H1 (cell line): ENCODE measurements around the gene STX5. TPM values are rescaled to one million over a fixed set of nuclear protein-coding genes. Genes with fewer than 3 reads are reported as not detected.
"Not testable (repeated sequence)": the region's sequence is repeated elsewhere in the genome, so short reads cannot be mapped to it uniquely, and the experiment has no call there.

ENCODE experiments used
- CTCF ChIA-PET: fragments of 300-600 bp; sonication (Branson Sonifier 250); formaldehyde crosslinking; loops from one replicate; lab custom pipeline; 2021; ENCODE audit not compliant: partially characterized antibody; lab: Charles Lee
- POLR2A ChIA-PET: fragments of 300-600 bp; sonication (Branson Sonifier 250); formaldehyde crosslinking; loops from one replicate; lab custom pipeline; 2021; ENCODE audit warnings: inconsistent platforms; ENCODE audit not compliant: partially characterized antibody; lab: Charles Lee
- DNase-seq, 2 experiments: peaks; one replicate each; pipeline versions ENCODE4 v3.0.0 to v3.0.0-alpha.2; 2010 to 2022; ENCODE audit warnings: low spot score in 2 of 2, low read depth in 1 of 2, mixed read lengths in 1 of 2
- FAIRE-seq: peaks from 2 replicates; lab custom pipeline; 2011; peaks lifted over from hg19 to GRCh38; lab: Jason Lieb, UNC
- H2AFZ ChIP-seq: 2 replicates; pipeline ENCODE4 v1.8.1; 2012; ENCODE audit warnings: low read length, inconsistent platforms
- H2AK5ac ChIP-seq: 2 replicates; pipeline ENCODE4 v1.6.1; 2013; ENCODE audit warnings: low read depth, low read length
- H2BK120ac ChIP-seq: replicated peaks from 2 replicates; pipeline ENCODE3; 2013; ENCODE audit warnings: low read depth, low read length, inconsistent platforms
- H2BK12ac ChIP-seq: 2 replicates; pipeline ENCODE4 v1.6.1; 2013; ENCODE audit warnings: low read depth, low read length
- H2BK15ac ChIP-seq: 2 replicates; pipeline ENCODE4 v1.6.1; 2013; ENCODE audit warnings: low read length
- H2BK20ac ChIP-seq: 2 replicates; pipeline ENCODE4 v1.6.1; 2013; ENCODE audit warnings: low read length
- H2BK5ac ChIP-seq: 2 replicates; pipeline ENCODE4 v1.6.1; 2013; ENCODE audit warnings: low read depth, low read length
- H3K14ac ChIP-seq: 2 replicates; pipeline ENCODE4 v1.6.1; 2013; ENCODE audit warnings: inconsistent platforms; ENCODE audit not compliant: insufficient read length
- H3K18ac ChIP-seq: 2 replicates; pipeline ENCODE4 v1.6.1; 2013; ENCODE audit warnings: low read length; ENCODE audit errors: extremely low read depth
- H3K23ac ChIP-seq: 2 replicates; pipeline ENCODE4 v1.6.1; 2013; ENCODE audit warnings: inconsistent platforms; ENCODE audit not compliant: insufficient read length
- H3K23me2 ChIP-seq: 2 replicates; pipeline ENCODE4 v1.6.1; 2013; ENCODE audit warnings: low read depth, low read length
- H3K27ac ChIP-seq: 2 replicates; pipeline ENCODE4 v1.6.1; 2011; ENCODE audit warnings: low read depth, low read length, inconsistent platforms
- H3K27me3 ChIP-seq, 4 experiments: replicated peaks in 1 of 4; 1 replicate in 1 of 4; 2 replicates in 3 of 4; pipeline versions ENCODE4 v1.6.1 to v1.8.1; 2011 to 2013; ENCODE audit warnings: low read length in 3 of 4, mild to moderate bottlenecking in 3 of 4, inconsistent platforms in 2 of 4, mixed read lengths in 2 of 4, moderate library complexity in 1 of 4; ENCODE audit not compliant: control insufficient read depth in 3 of 4, insufficient read depth in 3 of 4; ENCODE audit errors: extremely low read depth in 1 of 4
- H3K36me3 ChIP-seq, 4 experiments: 2 replicates each; pipeline versions ENCODE4 v1.6.1 to v1.8.1; 2011 to 2013; ENCODE audit warnings: mild to moderate bottlenecking in 4 of 4, low read length in 3 of 4, moderate library complexity in 2 of 4, control low read depth in 1 of 4, inconsistent platforms in 1 of 4; ENCODE audit not compliant: insufficient read depth in 4 of 4, control insufficient read depth in 2 of 4
- H3K4ac ChIP-seq: replicated peaks from 2 replicates; pipeline ENCODE3; 2013; ENCODE audit warnings: low read length, low read depth, mixed read lengths, inconsistent platforms; ENCODE audit not compliant: insufficient read length
- H3K4me1 ChIP-seq, 4 experiments: replicated peaks in 1 of 4; 1 replicate in 1 of 4; 2 replicates in 3 of 4; pipeline versions ENCODE4 v1.6.1 to v1.8.1; 2011 to 2013; ENCODE audit warnings: low read length in 3 of 4, inconsistent platforms in 2 of 4, mixed read lengths in 1 of 4; ENCODE audit not compliant: insufficient read depth in 4 of 4, control insufficient read depth in 3 of 4
- H3K4me2 ChIP-seq, 2 experiments: 2 replicates each; pipeline versions ENCODE4 v1.6.1 to v1.8.1; 2011 to 2013; ENCODE audit warnings: low read depth in 2 of 2, low read length in 2 of 2, control low read depth in 1 of 2, inconsistent platforms in 1 of 2, mild to moderate bottlenecking in 1 of 2; ENCODE audit not compliant: insufficient read depth in 1 of 2
- H3K4me3 ChIP-seq, 4 experiments: fragments of 200-600, 300-600 bp in 1 of 4; sonication (generic), shearing (Covaris generic), sonication (Bioruptor Twin) in 1 of 4; 2 replicates each; pipeline versions ENCODE4 v1.5.1 to v1.8.1; 2011 to 2016; ENCODE audit warnings: low read length in 4 of 4, low read depth in 3 of 4, control low read depth in 2 of 4, inconsistent platforms in 2 of 4, mild to moderate bottlenecking in 2 of 4, mixed read lengths in 1 of 4, moderate library complexity in 1 of 4; ENCODE audit not compliant: insufficient read depth in 2 of 4; ENCODE audit errors: extremely low read depth in 1 of 4
- H3K56ac ChIP-seq: replicated peaks from 2 replicates; pipeline ENCODE3; 2013; ENCODE audit warnings: low read depth, mild to moderate bottlenecking, mixed read lengths, low read length, inconsistent platforms; ENCODE audit not compliant: insufficient read length
- H3K79me1 ChIP-seq: 2 replicates; pipeline ENCODE4 v1.6.1; 2013; ENCODE audit warnings: low read depth, low read length, control low read depth
- H3K79me2 ChIP-seq, 2 experiments: 2 replicates each; pipeline versions ENCODE4 v1.6.1 to v1.8.1; 2012 to 2013; ENCODE audit warnings: low read length in 2 of 2, mild to moderate bottlenecking in 2 of 2, inconsistent platforms in 1 of 2; ENCODE audit not compliant: insufficient read depth in 2 of 2, control insufficient read depth in 1 of 2
- H3K9ac ChIP-seq, 4 experiments: replicated peaks in 1 of 4; 1 replicate in 1 of 4; 2 replicates in 3 of 4; pipeline versions ENCODE4 v1.6.1 to v1.8.1; 2011 to 2013; ENCODE audit warnings: low read depth in 3 of 4, low read length in 3 of 4, control low read depth in 2 of 4, mild to moderate bottlenecking in 2 of 4, moderate library complexity in 2 of 4, inconsistent platforms in 1 of 4; ENCODE audit errors: extremely low read depth in 1 of 4
- H3K9me3 ChIP-seq, 2 experiments: 2 replicates each; pipeline versions ENCODE4 v1.6.1 to v1.8.1; 2012 to 2013; ENCODE audit warnings: mild to moderate bottlenecking in 2 of 2, moderate library complexity in 2 of 2, control low read depth in 1 of 2, inconsistent platforms in 1 of 2, low read depth in 1 of 2, low read length in 1 of 2, mixed read lengths in 1 of 2; ENCODE audit not compliant: insufficient read depth in 2 of 2
- H4K20me1 ChIP-seq, 2 experiments: replicated peaks in 1 of 2; 2 replicates each; pipeline versions ENCODE3 to v1.8.1; 2011 to 2013; ENCODE audit warnings: inconsistent platforms in 2 of 2, low read length in 2 of 2, mild to moderate bottlenecking in 1 of 2; ENCODE audit not compliant: insufficient read depth in 2 of 2, control insufficient read depth in 1 of 2
- H4K5ac ChIP-seq: 2 replicates; pipeline ENCODE4 v1.6.1; 2013; ENCODE audit warnings: low read length, low read depth, mixed read lengths, inconsistent platforms; ENCODE audit not compliant: insufficient read length
- H4K8ac ChIP-seq: 2 replicates; pipeline ENCODE4 v1.8.0; 2013; ENCODE audit warnings: mild to moderate bottlenecking, moderate library complexity, low read length, inconsistent platforms; ENCODE audit not compliant: insufficient read depth; ENCODE audit errors: extremely low read depth
- H4K91ac ChIP-seq: replicated peaks from 2 replicates; pipeline ENCODE3; 2013; ENCODE audit warnings: low read length, mixed read lengths, inconsistent platforms; ENCODE audit not compliant: insufficient read length
- CEBPB ChIP-seq: IDR thresholded peaks from 2 replicates; pipeline ENCODE4 v1.6.1; 2012; ENCODE audit warnings: low read depth, low read length
- JUN ChIP-seq: IDR thresholded peaks from 2 replicates; pipeline ENCODE4 v1.6.1; 2011; ENCODE audit warnings: low read depth, mild to moderate bottlenecking, improper control_type of control experiment, low read length
- POLR2AphosphoS5 ChIP-seq: IDR thresholded peaks from 2 replicates; pipeline ENCODE4 v1.6.1; 2011; ENCODE audit warnings: low read depth, low read length
- TAF1 ChIP-seq: IDR thresholded peaks from 2 replicates; pipeline ENCODE4 v1.6.1; 2011; ENCODE audit warnings: mild to moderate bottlenecking, low read depth, low read length
- WGBS, 2 experiments: shearing (Covaris generic) in 1 of 2; methylation state at CpG; one replicate each; pipeline versions ENCODE4 v1.1.6 to v1.1.7; 2013 to 2015; ENCODE audit warnings: low lambda C conversion rate in 2 of 2, mixed read lengths in 2 of 2, inconsistent platforms in 1 of 2, low coverage in 1 of 2, missing lambda C conversion rate in 1 of 2; ENCODE audit not compliant: insufficient replicate concordance in 2 of 2, insufficient coverage in 1 of 2, insufficient read length in 1 of 2; ENCODE audit errors: extremely low coverage in 1 of 2, missing lambda C conversion rate in 1 of 2; 5-methylcytosine and 5-hydroxymethylcytosine counted together
- polyA plus RNA-seq, 7 experiments: library from polyadenylated mRNA; depleted of rRNA in 3 of 7; stranded (reverse) in 5 of 7; unstranded in 2 of 7; fragments of >200 nt in 5 of 7; fragments of 200-250 nt in 2 of 7; gene quantifications; 1 replicate in 5 of 7; 2 replicates in 1 of 7; 4 replicates in 1 of 7; pipeline versions ENCODE4 v1.2.1 to v1.2.3, GENCODE V29; 2011 to 2013; ENCODE audit warnings: missing spikeins in 2 of 7, mixed read lengths in 2 of 7
- total RNA-seq: library from RNA; stranded (reverse); fragmentation: NEBNext Ultra II Directional; extraction: Animal tissue kit (Norgen Biotek cat#: 25700); gene quantifications from 2 replicates; pipeline ENCODE4 v1.2.1, GENCODE V29; 2021

The STX5 gene
- total and polyA plus RNA-seq, 2 of the 8 experiments (the other 6 are each of a cell fraction or from before 2014, with no cell fraction given): 24.2 to 28.5 TPM

GRCh38 chr11:62840721-62841360 lies 9.0 kb upstream of the STX5 start:
- peaks cover 0 to 26% of the 10 kb centered on the region in 2 experiments; a peak in 2 of 4 replicates for H3K79me2 ChIP-seq
- H3K4me3 ChIP-seq: peak overlapping the region; percentile 69 to 95 (median 86); a peak in 7 of 8 replicates
- DNase-seq: peak in 1 of 2 experiments; percentile 72
- H3K14ac ChIP-seq, H2BK15ac ChIP-seq, H3K9me3 ChIP-seq, H2BK20ac ChIP-seq, H3K27me3 ChIP-seq, H3K4ac ChIP-seq, H4K5ac ChIP-seq, H3K23ac ChIP-seq, FAIRE-seq, H2AFZ ChIP-seq, H3K4me1 ChIP-seq, H4K20me1 ChIP-seq, H2BK120ac ChIP-seq, H3K79me1 ChIP-seq: not testable (repeated sequence)
- peak overlapping the region; percentile 48 for H3K18ac ChIP-seq
- H3K56ac ChIP-seq: peak overlapping the region; percentile 8
- TF ChIP-seq TAF1: 0 out of 2 replicates have a peak, but pooled peaks have one; percentile 12
- TF ChIP-seq POLR2AphosphoS5: peak; percentile 44; the same call in 1 of the 2 replicates
- TF ChIP-seq JUN: peak; percentile 50; the same call in 1 of the 2 replicates
- TF ChIP-seq CEBPB: peak; percentile 72
- ChIA-PET CTCF (interaction anchor here (1.2 to 2.2 kb wide), 4 partner anchors 9 to 68 kb away, joined by 3 to 5 read pairs (median 4); partner anchors contain the start of genes STX5 and TEX54), POLR2A (interaction anchor here (0.6 to 20.0 kb wide), 79 partner anchors 8 to 1411 kb away, joined by 3 to 2104 read pairs (median 6); partner anchors contain the start of genes B3GAT3, BSCL2, C11orf98 and CHRM1)
- H3K27ac ChIP-seq: peak overlapping the region; percentile 49
- peaks cover 5 to 11% (median 7%) of the 10 kb centered on the region in 4 experiments; a peak in 7 of 8 replicates for H3K36me3 ChIP-seq
- WGBS, 2 experiments: 1% methylated on average over 41 of the region's 41 CpGs; no CpG with 5 or more reads in 1 of the 2 experiments
- H2AK5ac ChIP-seq: peak overlapping the region; percentile 9; the same call in 1 of the 2 replicates
- peak overlapping the region; percentile 89 to 99 for H3K4me2 ChIP-seq
- peak overlapping the region; percentile 30 for H4K91ac ChIP-seq
- H3K23me2 ChIP-seq: peaks cover 20% of the 10 kb centered on the region
- H4K8ac ChIP-seq: peak overlapping the region; percentile 83; the same call in 1 of the 2 replicates
- peak overlapping the region; percentile 96 for H2BK5ac ChIP-seq
- H2BK12ac ChIP-seq: peak overlapping the region; percentile 90; the same call in 1 of the 2 replicates
- H3K9ac ChIP-seq: peak overlapping the region in 3 of 4 experiments; percentile 25 to 92 (median 88); a peak in 5 of 7 replicates
